GM18499 (cell line): Measurements from ENCODE around the gene ETV3L.
"Not testable (repeated sequence)": the region's sequence is repeated elsewhere in the genome, so short reads cannot be mapped to it uniquely, and the experiment has no call there.

Experiments
- ATAC-seq: cut with Tn5 transposase; IDR thresholded peaks from one replicate; pipeline ENCODE4 v1.9.1; 2021; ENCODE audit warnings: moderate number of reproducible peaks; ENCODE audit not compliant: insufficient read depth, unreplicated experiment

The ETV3L gene

GRCh38 chr1:157086299-157086698 lies 13.3 kb downstream of the ETV3L start:
- ATAC-seq = no peak

- ATAC-seq = no peak
These were observed 14.2 kb downstream of the ETV3L start for GRCh38 chr1:157085421-157085820.

- ATAC-seq = no peak
These were observed 14.9 kb downstream of the ETV3L start for GRCh38 chr1:157084720-157085119.

- ATAC-seq = no peak
These were observed 17.9 kb downstream of the ETV3L start for GRCh38 chr1:157081707-157082106.

GRCh38 chr1:157080714-157081113 lies 18.9 kb downstream of the ETV3L start:
- ATAC-seq = no peak

GRCh38 chr1:157077394-157077793 lies 22.2 kb downstream of the ETV3L start:
- ATAC-seq = no peak

GRCh38 chr1:157073944-157074685 lies 25.5 kb downstream of the ETV3L start:
- no peak for ATAC-seq

- ATAC-seq = no peak
These were observed 30.0 kb downstream of the ETV3L start for GRCh38 chr1:157069601-157070000.

- not testable (repeated sequence) for ATAC-seq
These were observed 40.4 kb downstream of the ETV3L start for GRCh38 chr1:157059241-157059640.

- no peak for ATAC-seq
These were observed 43.3 kb downstream of the ETV3L start for GRCh38 chr1:157056269-157056668.

- ATAC-seq = not testable (repeated sequence)
These were observed 43.9 kb downstream of the ETV3L start for GRCh38 chr1:157055729-157056128.

GRCh38 chr1:157050836-157051235 lies 48.8 kb downstream of the ETV3L start:
- ATAC-seq = no peak

GRCh38 chr1:157047062-157047410 lies 52.6 kb downstream of the ETV3L start:
- ATAC-seq = no peak

GRCh38 chr1:157045250-157046218 lies 54.1 kb downstream of the ETV3L start, which contains the start of gene ARHGEF11:
TSS of gene ARHGEF11 (minus strand) at chr1:157045742. CDS start at chr1:157044330, 1,412 bp downstream.
- ATAC-seq = no peak

- no peak for ATAC-seq
These were observed 55.3 kb downstream of the ETV3L start for GRCh38 chr1:157044326-157044725.

GRCh38 chr1:157043685-157044084 lies 55.9 kb downstream of the ETV3L start:
- no peak for ATAC-seq

- ATAC-seq = no peak
These were observed 56.8 kb downstream of the ETV3L start for GRCh38 chr1:157042846-157043245.
